Endothelial cell of umbilical vein (primary cell): ENCODE measurements around the gene SLC35B4.
"Not testable (repeated sequence)": the region's sequence is repeated elsewhere in the genome, so short reads cannot be mapped to it uniquely, and the experiment has no call there.

Experiments used
- CTCF ChIP-seq, 2 donors: IDR thresholded peaks; 1 replicate in 1 of 2; 2 replicates in 1 of 2; pipeline ENCODE4 v1.5.1; 2011; ENCODE audit warnings: low read length in 2 of 2, mild to moderate bottlenecking in 2 of 2, moderate library complexity in 2 of 2, control low read depth in 1 of 2, inconsistent platforms in 1 of 2, low read depth in 1 of 2; ENCODE audit not compliant: insufficient read depth in 1 of 2; ENCODE audit errors: extremely low read depth in 1 of 2
- EZH2 ChIP-seq: IDR thresholded peaks from 2 replicates; pipeline ENCODE4 v1.6.1; 2012; ENCODE audit warnings: borderline replicate concordance, low read depth, mild to moderate bottlenecking, moderate library complexity, low read length, inconsistent platforms; ENCODE audit not compliant: severe bottlenecking
- GATA2 ChIP-seq: IDR thresholded peaks from 2 replicates; pipeline ENCODE4 v1.7.0; 2011; ENCODE audit warnings: low read depth, mild to moderate bottlenecking, moderate library complexity, mixed read lengths, low read length; ENCODE audit not compliant: insufficient read length, insufficient read depth
- JUN ChIP-seq: IDR thresholded peaks from 2 replicates; pipeline ENCODE4 v1.6.1; 2011; ENCODE audit warnings: borderline replicate concordance, low read depth; ENCODE audit not compliant: insufficient read length, insufficient read depth
- MAX ChIP-seq: IDR thresholded peaks from 2 replicates; pipeline ENCODE4 v1.6.1; 2011; ENCODE audit not compliant: insufficient read depth, insufficient read length
- MYC ChIP-seq: IDR thresholded peaks from one replicate; pipeline ENCODE4 v1.6.1; 2011; ENCODE audit warnings: mild to moderate bottlenecking, low read depth, low read length
- POLR2A ChIP-seq: IDR thresholded peaks from 2 replicates; pipeline ENCODE4 v1.6.1; 2012; ENCODE audit warnings: low read depth, mild to moderate bottlenecking, control low read depth, low read length
- POLR2AphosphoS5 ChIP-seq: IDR thresholded peaks from 2 replicates; pipeline ENCODE4 v1.6.1; 2012; ENCODE audit warnings: low read depth, mild to moderate bottlenecking, control low read depth, low read length, moderate library complexity; ENCODE audit not compliant: insufficient read depth

- TF ChIP-seq POLR2A; GATA2; CTCF (IDR thresholded peaks at IDR 0.05; ENCODE audit: extremely low read depth in 1 of 2, insufficient read depth in 1 of 2, low read depth in 1 of 2, low read length in 2 of 2); EZH2; MAX; POLR2AphosphoS5; MYC; JUN: not testable (repeated sequence)
Observed at GRCh38 chr7:134295982-134296381, 20.7 kb downstream of the SLC35B4 start.
